Stimulated activated CD4-positive, alpha-beta T cell treated with anti-CD3 and anti-CD28 coated beads, TNF-alpha, amount 100 ng/mL, for 24 hours (primary cell): ENCODE measurements around the gene ABHD8.

Experiments
- DNase-seq, 3 experiments: peaks; one replicate each; pipeline ENCODE4 v3.0.0-alpha.2; 2020; ENCODE audit warnings: low read depth in 3 of 3

Gene ABHD8

GRCh38 chr19:17321655-17322489 is 18.6 kb upstream of the ABHD8 start:
- no peak for DNase-seq

GRCh38 chr19:17320435-17320834 is 17.2 kb upstream of the ABHD8 start:
- DNase-seq = no peak

GRCh38 chr19:17319473-17320238 is 16.4 kb upstream of the ABHD8 start:
- no peak for DNase-seq

GRCh38 chr19:17318966-17319365 is 15.7 kb upstream of the ABHD8 start:
- no peak for DNase-seq

- DNase-seq = no peak
These were observed 10.9 kb upstream of the ABHD8 start for GRCh38 chr19:17314007-17314593.

GRCh38 chr19:17312189-17313113 is 9.2 kb upstream of the ABHD8 start:
- DNase-seq = no peak

GRCh38 chr19:17311455-17312188 is 8.4 kb upstream of the ABHD8 start:
- DNase-seq = no peak

GRCh38 chr19:17309965-17310461 is 6.8 kb upstream of the ABHD8 start:
- DNase-seq = no peak

- peak; percentile 97 to 100 (median 99) for DNase-seq
These were observed 6.2 kb upstream of the ABHD8 start, which contains the start of gene DDA1 for GRCh38 chr19:17309198-17309964. DDA1 (plus strand) TSS chr19:17309563; CDS start chr19:17309655, 92 bp downstream.

GRCh38 chr19:17307876-17308377 is 4.7 kb upstream of the ABHD8 start:
- DNase-seq = no peak

- DNase-seq = no peak
These were observed 3.1 kb upstream of the ABHD8 start for GRCh38 chr19:17306285-17306714.

GRCh38 chr19:17305517-17306284 is 2.5 kb upstream of the ABHD8 start, which contains the start of gene MRPL34:
MRPL34 (plus strand) TSS chr19:17305872; CDS start chr19:17305893, 21 bp downstream.
- DNase-seq = peak; percentile 84 to 97 (median 91)

- no peak for DNase-seq
These were observed 1.9 kb upstream of the ABHD8 start for GRCh38 chr19:17305216-17305516.

GRCh38 chr19:17304386-17305215 is 1.4 kb upstream of the ABHD8 start:
- no peak for DNase-seq

- DNase-seq = no peak
These were observed 679 bp upstream of the ABHD8 start for GRCh38 chr19:17303940-17304267.

- no peak for DNase-seq
These were observed 646 bp downstream of the ABHD8 start for GRCh38 chr19:17302391-17303166.

GRCh38 chr19:17300992-17301619 is 2.1 kb downstream of the ABHD8 start:
- no peak for DNase-seq
